Posterior cingulate gyrus (tissue), 11 donors: ENCODE results near the gene PLXNB3.
"Not testable (repeated sequence)": the region's sequence is repeated elsewhere in the genome, so short reads cannot be mapped to it uniquely, and the experiment has no call there.

Experiments used
- DNase-seq, 10 donors: peaks; one replicate each; pipeline versions ENCODE4 v3.0.0 to v3.0.0-alpha.2; 2020 to 2021; ENCODE audit warnings: mixed read lengths in 3 of 10
- intact Hi-C: fragments of 100-400 bp; cut with DNase I; formaldehyde crosslinking; loops from one replicate; pipeline ENCODE4 v1.15.1; 2023

Gene PLXNB3

GRCh38 chrX:153731845-153732215 lies 32.2 kb upstream of the PLXNB3 start:
- intact Hi-C loops, result no loop called here
- no peak for DNase-seq

- intact Hi-C loops, result no loop called here
- peak in 2 of 10 donors; percentile 70 to 74 for DNase-seq
Measured at GRCh38 chrX:153732401-153732800, 31.6 kb upstream of the PLXNB3 start.

GRCh38 chrX:153733651-153734240 lies 30.3 kb upstream of the PLXNB3 start:
- intact Hi-C loops, result no loop called here
- peak in 1 of 10 donors; percentile 64 for DNase-seq

GRCh38 chrX:153734871-153735270 lies 29.2 kb upstream of the PLXNB3 start:
- intact Hi-C loops, result no loop called here

GRCh38 chrX:153735274-153735673 lies 28.8 kb upstream of the PLXNB3 start:
- intact Hi-C loops, result no loop called here
- no peak for DNase-seq

More at GRCh38 chrX:153734871-153735270, 29.2 kb upstream of the PLXNB3 start:
- DNase-seq, result no peak

- DNase-seq, result peak in 2 of 10 donors; percentile 57 to 62
- intact Hi-C loops, result no loop called here
Measured at GRCh38 chrX:153736071-153736820, 27.8 kb upstream of the PLXNB3 start.

- DNase-seq, result peak in 2 of 10 donors; percentile 64 to 70
- intact Hi-C loops, result no loop called here
Measured at GRCh38 chrX:153736871-153737441, 27.1 kb upstream of the PLXNB3 start.

GRCh38 chrX:153738056-153738605 lies 25.9 kb upstream of the PLXNB3 start:
- intact Hi-C loops, result no loop called here
- peak in 2 of 10 donors; percentile 62 to 73 for DNase-seq

- peak in 3 of 10 donors; percentile 52 to 65 (median 65) for DNase-seq
- intact Hi-C loops, result no loop called here
Measured at GRCh38 chrX:153739754-153740486, 24.1 kb upstream of the PLXNB3 start.

- intact Hi-C loops, result no loop called here
- peak in 2 of 10 donors; percentile 42 to 69 for DNase-seq
Measured at GRCh38 chrX:153740631-153741222, 23.3 kb upstream of the PLXNB3 start.

GRCh38 chrX:153741446-153741845 lies 22.6 kb upstream of the PLXNB3 start:
- peak in 2 of 10 donors; percentile 75 to 78 for DNase-seq
- intact Hi-C loops, result no loop called here

- intact Hi-C loops, result not testable (repeated sequence)
- DNase-seq, result peak in 2 of 10 donors; percentile 35 to 47
Measured at GRCh38 chrX:153742111-153742510, 21.9 kb upstream of the PLXNB3 start.

GRCh38 chrX:153742796-153743467 lies 21.1 kb upstream of the PLXNB3 start:
- peak in 3 of 10 donors; percentile 54 to 78 (median 76) for DNase-seq
- intact Hi-C loops, result not testable (repeated sequence)

- peak in 3 of 10 donors; percentile 43 to 64 (median 54) for DNase-seq
- intact Hi-C loops, result not testable (repeated sequence)
Measured at GRCh38 chrX:153743468-153744209, 20.4 kb upstream of the PLXNB3 start.

- intact Hi-C loops, result no loop called here
- peak in 3 of 10 donors; percentile 61 to 82 (median 74) for DNase-seq
Measured at GRCh38 chrX:153744210-153745066, 19.6 kb upstream of the PLXNB3 start.

- intact Hi-C loops, result not testable (repeated sequence)
- DNase-seq, result peak in 3 of 10 donors; percentile 19 to 58 (median 45)
Measured at GRCh38 chrX:153745067-153745433, 19.0 kb upstream of the PLXNB3 start.

GRCh38 chrX:153746359-153746758 lies 17.7 kb upstream of the PLXNB3 start:
- intact Hi-C loops, result no loop called here
- no peak for DNase-seq

- intact Hi-C loops, DNase-seq: not testable (repeated sequence)
Measured at GRCh38 chrX:153746991-153747390, 17.1 kb upstream of the PLXNB3 start.
